ENCODE data around the gene ENO3.

DNA sequence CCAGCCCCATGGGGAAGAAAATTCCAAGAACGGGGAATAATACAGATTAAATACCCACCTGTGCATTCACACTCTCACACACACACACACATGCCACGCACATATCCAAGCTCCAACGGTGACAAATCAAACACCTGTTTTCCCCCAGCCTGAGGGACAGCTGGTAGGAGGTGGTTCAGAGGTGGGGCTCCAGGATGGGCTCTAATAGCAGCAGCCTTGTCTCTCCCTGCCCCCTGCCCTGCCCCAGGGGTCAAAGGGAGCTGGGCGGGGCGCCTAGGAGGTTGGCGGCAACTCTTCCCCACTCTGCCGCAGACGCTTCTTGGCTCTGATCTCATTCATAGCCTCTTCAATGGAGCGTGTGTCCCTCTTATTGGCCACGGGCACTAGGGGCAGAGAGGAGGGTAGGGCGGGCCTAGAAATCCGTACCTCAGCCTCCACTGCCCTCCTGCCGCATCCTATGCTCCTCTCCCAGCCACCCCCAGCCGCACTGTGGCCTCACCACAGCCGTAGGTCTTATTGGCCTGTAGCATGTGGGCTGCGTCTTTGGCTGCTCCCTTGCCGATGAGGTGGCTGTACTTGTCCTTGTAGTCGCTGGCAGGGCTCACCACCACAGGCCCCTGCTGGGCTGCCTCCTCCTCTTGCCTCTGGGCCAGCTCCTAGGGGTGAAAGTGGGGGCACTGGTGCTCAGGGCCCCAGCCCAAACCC lies 8.5 kb downstream of the ENO3 start:
- no peak for TF ChIP-seq POLR2A (IDR thresholded peaks at IDR 0.05)
- TF ChIP-seq, protein P1, sequence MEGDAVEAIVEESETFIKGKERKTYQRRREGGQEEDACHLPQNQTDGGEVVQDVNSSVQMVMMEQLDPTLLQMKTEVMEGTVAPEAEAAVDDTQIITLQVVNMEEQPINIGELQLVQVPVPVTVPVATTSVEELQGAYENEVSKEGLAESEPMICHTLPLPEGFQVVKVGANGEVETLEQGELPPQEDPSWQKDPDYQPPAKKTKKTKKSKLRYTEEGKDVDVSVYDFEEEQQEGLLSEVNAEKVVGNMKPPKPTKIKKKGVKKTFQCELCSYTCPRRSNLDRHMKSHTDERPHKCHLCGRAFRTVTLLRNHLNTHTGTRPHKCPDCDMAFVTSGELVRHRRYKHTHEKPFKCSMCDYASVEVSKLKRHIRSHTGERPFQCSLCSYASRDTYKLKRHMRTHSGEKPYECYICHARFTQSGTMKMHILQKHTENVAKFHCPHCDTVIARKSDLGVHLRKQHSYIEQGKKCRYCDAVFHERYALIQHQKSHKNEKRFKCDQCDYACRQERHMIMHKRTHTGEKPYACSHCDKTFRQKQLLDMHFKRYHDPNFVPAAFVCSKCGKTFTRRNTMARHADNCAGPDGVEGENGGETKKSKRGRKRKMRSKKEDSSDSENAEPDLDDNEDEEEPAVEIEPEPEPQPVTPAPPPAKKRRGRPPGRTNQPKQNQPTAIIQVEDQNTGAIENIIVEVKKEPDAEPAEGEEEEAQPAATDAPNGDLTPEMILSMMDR (IDR thresholded peaks at IDR 0.05): no peak

All from testis (tissue), 2 donors.